Prostate gland (tissue), 2 donors: ENCODE data around the gene ASIC2. TPM values are rescaled to one million over a fixed set of nuclear protein-coding genes. Genes with fewer than 3 reads are reported as not detected.

Experiments
- DNase-seq: peaks from one replicate; pipeline ENCODE4 v3.0.0-alpha.2; 2019; ENCODE audit warnings: low spot score
- H3K27ac ChIP-seq, 2 donors: fragments of 200-600 bp; sonication (generic); 2 replicates each; pipeline ENCODE4 v1.5.1; 2017 to 2019
- H3K27me3 ChIP-seq: fragments of 200-600 bp; sonication (generic); replicated peaks from 2 replicates; pipeline ENCODE4 v1.5.1; 2019; ENCODE audit not compliant: insufficient read depth
- H3K36me3 ChIP-seq, 2 donors: fragments of 200-600 bp; sonication (generic); 1 replicate in 1 of 2; 2 replicates in 1 of 2; pipeline versions ENCODE4 v1.5.1 to v1.8.1; 2017 to 2019
- H3K4me1 ChIP-seq: fragments of 200-600 bp; sonication (generic); replicated peaks from 2 replicates; pipeline ENCODE4 v1.5.1; 2019
- H3K4me3 ChIP-seq, 2 donors: fragments of 200-600 bp; sonication (generic); 2 replicates each; pipeline ENCODE4 v1.5.1; 2017 to 2019
- H3K9me3 ChIP-seq: fragments of 200-600 bp; sonication (generic); 2 replicates; pipeline ENCODE4 v1.5.1; 2017
- POLR2A ChIP-seq: fragments of 450-650 bp; IDR thresholded peaks from one replicate; pipeline ENCODE4 v1.6.1; 2016; ENCODE audit warnings: antibody characterized with exemption, mild to moderate bottlenecking
- POLR2AphosphoS5 ChIP-seq: sonication (generic); formaldehyde crosslinking; IDR thresholded peaks from one replicate; pipeline ENCODE4 v1.6.1; 2017; ENCODE audit warnings: antibody characterized with exemption
- WGBS: methylation state at CpG from one replicate; pipeline ENCODE4 v1.1.5; 2018; 5-methylcytosine and 5-hydroxymethylcytosine counted together
- intact Hi-C: fragments of 100-400 bp; cut with DNase I; formaldehyde crosslinking; loops from one replicate; pipeline ENCODE4 v1.14.2; 2022
- total RNA-seq, 2 donors: library from RNA; depleted of rRNA; stranded (reverse); fragments of >200 nt; gene quantifications; one replicate each; pipeline ENCODE4 v1.1.0, GENCODE V29; 2016
- TF ChIP-seq, protein P1 (sequence below), 4 experiments: fragments of 200-600 bp in 2 of 4; fragments of 450-650 bp in 2 of 4; sonication (generic) in 2 of 4; IDR thresholded peaks; 1 replicate in 3 of 4; 2 replicates in 1 of 4; pipeline ENCODE4 v1.5.1; 2016 to 2019; ENCODE audit warnings: antibody characterized with exemption in 4 of 4, mild to moderate bottlenecking in 2 of 4, moderate library complexity in 2 of 4

Gene ASIC2
- total RNA-seq, 2 donors from 2014 or later = 3.2 TPM; not detected in 1

GRCh38 chr17:33285413-33285812 is 7.7 kb downstream of the ASIC2 start:
- Histone ChIP-seq H3K36me3 (no peaks in the 10 kb centered on the region), H3K27me3 (no peaks in the 10 kb centered on the region), H3K4me1 (peaks cover 4% of the 10 kb centered on the region), H3K27ac (no peak overlapping the region), H3K9me3 (no peaks in the 10 kb centered on the region), H3K4me3 (no peak overlapping the region)
- no peak for DNase-seq
- WGBS = 65% methylated on average over 3 of the region's 3 CpGs
- TF ChIP-seq POLR2AphosphoS5 (no peak), POLR2A (no peak)
- TF ChIP-seq, protein P1, sequence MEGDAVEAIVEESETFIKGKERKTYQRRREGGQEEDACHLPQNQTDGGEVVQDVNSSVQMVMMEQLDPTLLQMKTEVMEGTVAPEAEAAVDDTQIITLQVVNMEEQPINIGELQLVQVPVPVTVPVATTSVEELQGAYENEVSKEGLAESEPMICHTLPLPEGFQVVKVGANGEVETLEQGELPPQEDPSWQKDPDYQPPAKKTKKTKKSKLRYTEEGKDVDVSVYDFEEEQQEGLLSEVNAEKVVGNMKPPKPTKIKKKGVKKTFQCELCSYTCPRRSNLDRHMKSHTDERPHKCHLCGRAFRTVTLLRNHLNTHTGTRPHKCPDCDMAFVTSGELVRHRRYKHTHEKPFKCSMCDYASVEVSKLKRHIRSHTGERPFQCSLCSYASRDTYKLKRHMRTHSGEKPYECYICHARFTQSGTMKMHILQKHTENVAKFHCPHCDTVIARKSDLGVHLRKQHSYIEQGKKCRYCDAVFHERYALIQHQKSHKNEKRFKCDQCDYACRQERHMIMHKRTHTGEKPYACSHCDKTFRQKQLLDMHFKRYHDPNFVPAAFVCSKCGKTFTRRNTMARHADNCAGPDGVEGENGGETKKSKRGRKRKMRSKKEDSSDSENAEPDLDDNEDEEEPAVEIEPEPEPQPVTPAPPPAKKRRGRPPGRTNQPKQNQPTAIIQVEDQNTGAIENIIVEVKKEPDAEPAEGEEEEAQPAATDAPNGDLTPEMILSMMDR (IDR thresholded peaks at IDR 0.05) = no peak
- intact Hi-C loops = no loop called here

- no peak overlapping the region for H3K4me3 ChIP-seq
- H3K36me3 ChIP-seq = no peaks in the 10 kb centered on the region
- no peaks in the 10 kb centered on the region for H3K27me3 ChIP-seq
- intact Hi-C loops = no loop called here
- 2% methylated on average over 4 of the region's 4 CpGs for WGBS
- TF ChIP-seq, protein P1 (IDR thresholded peaks at IDR 0.05) = no peak
- TF ChIP-seq POLR2AphosphoS5 = peak; percentile 93
- H3K27ac ChIP-seq = peak overlapping the region in 1 of 2 donors; percentile 15
- H3K4me1 ChIP-seq = peaks cover 4% of the 10 kb centered on the region
- no peaks in the 10 kb centered on the region for H3K9me3 ChIP-seq
- peak; percentile 84 for DNase-seq
Measured at GRCh38 chr17:33284022-33284421, 9.1 kb downstream of the ASIC2 start.

DNA sequence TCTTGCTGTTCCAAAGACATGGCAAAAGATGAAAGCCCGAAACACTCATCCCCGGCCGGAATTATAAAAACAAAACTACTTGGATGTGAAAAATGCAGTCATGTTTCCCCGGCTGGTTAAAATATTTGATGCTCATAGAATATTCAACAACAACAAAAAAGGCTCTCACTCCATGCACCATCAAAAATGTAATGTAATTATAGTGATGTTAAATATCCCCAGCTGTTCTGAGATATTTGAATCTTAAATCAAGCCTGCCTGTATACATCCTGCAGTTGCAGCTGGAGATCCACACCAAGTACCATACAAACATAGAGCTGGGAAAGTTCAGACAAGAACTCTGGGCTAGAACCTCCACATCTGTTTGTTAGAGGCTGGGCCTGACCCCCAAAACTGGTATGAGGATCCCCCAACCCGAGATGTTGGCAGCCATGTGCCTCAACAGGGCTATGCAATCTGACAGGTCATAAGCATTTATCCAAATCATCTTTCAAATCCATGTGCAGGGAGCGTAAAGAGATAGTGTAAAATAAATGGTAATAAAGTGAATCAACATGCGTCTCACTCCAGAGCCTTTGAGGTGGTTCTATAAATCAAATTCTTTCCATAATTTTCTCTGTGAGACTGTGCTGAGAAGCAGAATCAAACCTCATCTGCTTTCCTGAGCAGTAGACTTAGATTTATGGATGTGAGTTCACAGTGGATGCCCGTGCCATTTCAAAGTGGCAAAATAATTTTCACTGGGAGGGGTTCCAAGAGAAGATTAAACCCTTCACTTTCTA is 12.7 kb downstream of the ASIC2 start:
- Histone ChIP-seq H3K36me3 (no peaks in the 10 kb centered on the region), H3K4me1 (peaks cover 4% of the 10 kb centered on the region), H3K27ac (no peak overlapping the region), H3K4me3 (no peak overlapping the region), H3K27me3 (no peaks in the 10 kb centered on the region), H3K9me3 (no peaks in the 10 kb centered on the region)
- TF ChIP-seq POLR2AphosphoS5 = no peak
- TF ChIP-seq, protein P1 (IDR thresholded peaks at IDR 0.05) = no peak
- no peak for TF ChIP-seq POLR2A
- 73% methylated on average over 8 of the region's 8 CpGs for WGBS
- intact Hi-C loops = no loop called here
- no peak for DNase-seq

- intact Hi-C loops = no loop called here
- no peaks in the 10 kb centered on the region for H3K36me3 ChIP-seq
- no peak for DNase-seq
- no peak overlapping the region for H3K4me3 ChIP-seq
- 66% methylated on average over 10 of the region's 10 CpGs for WGBS
- no peaks in the 10 kb centered on the region for H3K4me1 ChIP-seq
- H3K27ac ChIP-seq = no peak overlapping the region
- TF ChIP-seq, protein P1 (IDR thresholded peaks at IDR 0.05) = no peak
- TF ChIP-seq POLR2A (no peak), POLR2AphosphoS5 (no peak)
- no peaks in the 10 kb centered on the region for H3K27me3 ChIP-seq
- H3K9me3 ChIP-seq = no peaks in the 10 kb centered on the region
Measured at GRCh38 chr17:33277436-33278100, 15.5 kb downstream of the ASIC2 start.
